Raji (cell line): Measurements from ENCODE around the gene STAT2.

Experiments
- POLR2A ChIP-seq: IDR thresholded peaks from 2 replicates; pipeline ENCODE4 v1.6.1; 2011; ENCODE audit warnings: low read depth, low read length, control low read depth; ENCODE audit not compliant: insufficient read depth

Gene STAT2

DNA sequence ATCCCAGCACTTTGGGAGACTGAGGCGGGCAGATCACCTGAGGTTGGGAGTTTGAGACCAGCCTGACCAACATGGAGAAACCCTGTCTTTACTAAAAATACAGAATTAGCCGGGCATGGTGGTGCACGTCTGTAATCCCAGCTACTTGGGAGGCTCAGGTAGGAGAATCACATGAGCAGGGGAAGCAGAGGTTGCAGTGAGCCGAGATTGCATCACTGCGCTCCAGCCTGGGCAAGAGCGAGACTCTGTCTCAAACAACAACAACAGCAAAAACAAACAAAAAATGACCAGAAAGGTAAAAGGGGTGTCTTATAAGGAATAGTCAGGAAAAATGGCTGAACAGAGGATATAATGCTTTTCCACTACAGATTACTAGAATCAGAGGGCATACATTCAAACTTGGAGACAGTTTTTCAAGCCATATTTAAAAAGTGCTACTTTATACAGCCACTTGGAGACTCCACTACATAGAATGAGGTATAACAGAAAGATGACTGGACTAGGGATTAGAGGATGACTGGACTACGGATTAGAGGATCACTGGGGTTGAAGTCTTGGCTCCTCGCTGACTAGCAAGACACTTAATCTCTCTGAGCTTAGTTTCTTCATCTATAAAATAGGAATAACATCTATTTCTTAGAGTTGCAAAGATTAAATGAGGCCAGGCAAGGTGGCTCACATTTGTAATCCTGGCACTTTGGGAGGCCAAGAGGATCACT is 54.9 kb downstream of the STAT2 start:
- no peak for TF ChIP-seq POLR2A

DNA sequence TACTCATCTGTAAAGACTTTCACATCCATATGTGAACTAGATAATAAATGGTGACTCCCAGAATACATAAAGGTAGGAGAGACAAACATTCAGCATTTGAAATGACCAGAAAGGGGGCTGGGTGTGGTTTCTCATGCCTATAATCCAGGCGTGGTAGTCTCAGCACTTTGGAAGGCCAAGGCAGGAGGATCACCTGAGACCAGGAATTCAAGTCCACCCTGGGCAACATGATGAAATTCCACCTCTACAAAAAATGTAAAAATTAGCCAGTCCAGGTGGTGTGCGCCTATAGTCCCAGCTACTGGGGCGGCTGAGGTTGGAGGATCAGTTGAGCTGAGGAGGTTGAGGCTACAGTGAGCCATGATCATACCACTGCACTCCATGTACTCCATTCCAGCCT is 55.6 kb downstream of the STAT2 start:
- no peak for TF ChIP-seq POLR2A

GRCh38 chr12:56300644-56301464 is 59.1 kb downstream of the STAT2 start:
- TF ChIP-seq POLR2A, result no peak

DNA sequence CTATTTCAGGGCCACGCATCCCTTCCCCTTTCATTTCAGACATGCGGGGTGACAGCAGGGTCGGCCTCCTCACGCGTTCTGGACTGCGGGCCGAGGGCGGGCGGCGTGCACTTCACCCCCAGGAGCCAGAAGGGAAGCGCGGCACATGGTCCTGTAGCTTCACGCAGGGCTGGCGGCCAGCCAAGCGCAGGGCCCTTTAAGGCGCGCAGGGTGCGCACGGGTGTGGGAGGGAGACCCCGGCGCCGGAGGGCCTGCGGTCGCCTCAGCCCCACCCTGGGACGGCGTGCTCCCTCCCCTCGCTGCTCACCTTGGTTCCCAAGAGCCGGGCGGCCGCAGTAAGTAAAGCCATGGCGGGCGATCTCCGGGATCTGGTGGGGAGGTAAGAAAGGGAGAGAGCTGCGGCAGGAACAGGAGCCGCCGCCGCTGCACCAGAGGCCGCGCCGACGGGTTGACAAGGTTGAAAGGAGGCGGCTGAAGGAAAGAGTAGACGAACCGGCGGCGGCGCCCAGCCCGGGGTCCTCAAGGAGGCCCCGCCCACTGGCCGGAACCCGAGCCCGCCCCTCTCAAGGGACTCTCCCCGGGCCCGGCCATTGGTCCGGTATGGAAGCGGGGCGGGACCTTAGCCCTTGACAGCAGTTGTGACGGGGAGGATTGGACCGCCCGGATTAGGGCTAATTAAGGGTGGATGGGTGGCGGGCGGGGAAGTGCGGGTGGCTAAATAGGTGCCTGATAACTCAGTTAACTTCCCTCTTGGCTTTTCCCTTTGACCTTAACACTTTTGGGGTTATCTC is 59.9 kb downstream of the STAT2 start, which contains the start of gene CS:
Gene CS (minus strand): TSS at position 478 of the 791 bp plus-strand sequence. CDS start 129 bp downstream, at position 349.
- peak; percentile 66 for TF ChIP-seq POLR2A

- TF ChIP-seq POLR2A, result no peak; the same call in 1 of the 2 replicates
These were observed 60.5 kb downstream of the STAT2 start for GRCh38 chr12:56299308-56299852.

GRCh38 chr12:56298828-56299227 is 61.1 kb downstream of the STAT2 start:
- TF ChIP-seq POLR2A, result no peak

GRCh38 chr12:56297400-56297799 is 62.5 kb downstream of the STAT2 start:
- TF ChIP-seq POLR2A, result no peak

- TF ChIP-seq POLR2A, result no peak
These were observed 63.6 kb downstream of the STAT2 start for GRCh38 chr12:56296295-56296694.

- TF ChIP-seq POLR2A, result no peak
These were observed 66.1 kb downstream of the STAT2 start for GRCh38 chr12:56293795-56294194.
